ENCODE measurements around the gene KY. TPM values are rescaled to one million over a fixed set of nuclear protein-coding genes. Genes with fewer than 3 reads are reported as not detected.
"Not testable (repeated sequence)": the region's sequence is repeated elsewhere in the genome, so short reads cannot be mapped to it uniquely, and the experiment has no call there.

Gene KY
- polyA plus RNA-seq, 3 donors, result 1.4 to 2.0 (median 1.6) TPM

- no peak for DNase-seq
These were observed 47.3 kb downstream of the KY start for GRCh38 chr3:134603480-134603879.

DNA sequence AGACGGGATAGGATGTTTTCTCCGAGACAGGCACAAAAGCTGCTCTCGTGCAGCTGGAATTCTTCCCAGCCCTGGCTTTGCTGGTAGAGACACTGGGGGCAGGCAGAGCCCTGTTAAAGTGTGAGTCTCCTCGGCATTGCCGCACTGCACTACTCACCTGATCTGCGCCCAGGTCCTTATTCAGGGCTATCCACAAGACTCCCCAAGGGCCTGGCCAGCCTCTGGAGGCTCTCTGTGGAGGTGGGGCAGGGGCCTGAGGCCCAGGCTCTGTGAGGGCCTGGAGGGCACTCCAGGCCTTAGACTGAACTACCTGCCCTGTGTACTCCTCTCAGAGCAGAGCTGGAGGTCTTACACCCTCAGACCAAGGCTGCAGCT, 48.4 kb downstream of the KY start:
- DNase-seq, result no peak

DNA sequence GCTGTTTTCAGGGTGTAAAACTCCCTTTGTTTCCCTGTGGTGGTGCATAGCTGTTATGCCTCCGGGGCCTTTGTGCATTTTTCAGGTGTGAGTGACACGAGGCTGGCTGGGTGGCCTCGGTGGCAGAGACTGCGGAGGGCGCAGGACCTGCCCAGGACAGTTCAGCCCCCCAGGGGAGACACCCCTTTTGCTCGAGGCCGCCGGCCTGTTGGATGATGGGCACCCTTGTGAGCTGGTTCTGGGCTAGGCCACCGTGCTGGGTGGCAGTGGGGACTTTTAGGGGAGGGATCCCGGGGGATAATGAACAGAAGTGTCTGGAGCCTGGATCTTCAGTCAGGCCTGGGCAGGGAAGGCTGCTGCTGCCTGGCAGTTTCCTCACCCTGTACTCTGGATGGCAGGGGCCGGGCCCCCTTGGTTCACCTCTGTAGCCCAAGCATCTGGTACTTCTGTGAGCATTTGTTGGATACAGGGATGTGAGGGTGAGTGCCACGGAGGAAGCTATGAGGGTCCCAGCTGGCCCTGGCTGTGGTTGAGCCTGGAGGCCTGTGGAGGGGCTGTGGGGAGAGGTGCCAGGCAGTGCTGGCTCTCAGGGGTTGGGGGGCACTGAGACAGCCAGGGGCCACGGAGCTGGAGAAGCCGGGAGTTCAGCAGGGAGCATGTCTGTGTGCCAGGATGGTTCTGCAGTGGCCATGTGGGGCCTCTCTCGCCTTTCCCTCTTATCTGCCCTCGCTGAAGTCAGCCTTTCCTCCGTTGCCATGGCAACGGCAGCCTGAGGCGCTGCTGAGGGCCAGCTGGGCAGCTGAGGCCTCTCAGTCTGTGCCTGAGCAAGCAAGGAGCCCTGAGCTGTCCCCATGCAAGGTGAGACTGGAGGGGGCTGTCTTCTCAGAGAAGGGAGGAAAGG, 49.0 kb downstream of the KY start:
- peak; percentile 77 for DNase-seq

- DNase-seq, result peak; percentile 72
These were observed 49.9 kb downstream of the KY start for GRCh38 chr3:134600685-134601463.

DNA sequence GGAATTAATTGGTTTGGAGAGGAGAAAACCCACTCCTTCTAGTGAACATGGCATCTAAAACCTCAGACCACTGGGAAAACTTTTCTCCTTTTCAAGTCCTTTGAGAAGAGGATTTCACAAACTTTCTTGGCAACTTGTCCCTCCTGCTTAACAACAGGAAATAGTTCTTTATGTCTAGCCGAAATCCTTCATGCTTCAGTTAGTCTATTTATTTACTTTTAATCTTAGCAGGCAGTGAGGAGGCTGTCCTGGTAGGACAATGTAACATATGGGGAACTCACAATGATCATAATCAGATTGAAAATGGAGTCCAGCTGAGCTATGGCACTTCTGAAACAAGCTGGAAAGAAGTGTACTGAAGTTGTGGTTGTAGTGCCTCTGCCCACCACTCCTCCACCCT, 50.6 kb downstream of the KY start:
- no peak for DNase-seq

DNA sequence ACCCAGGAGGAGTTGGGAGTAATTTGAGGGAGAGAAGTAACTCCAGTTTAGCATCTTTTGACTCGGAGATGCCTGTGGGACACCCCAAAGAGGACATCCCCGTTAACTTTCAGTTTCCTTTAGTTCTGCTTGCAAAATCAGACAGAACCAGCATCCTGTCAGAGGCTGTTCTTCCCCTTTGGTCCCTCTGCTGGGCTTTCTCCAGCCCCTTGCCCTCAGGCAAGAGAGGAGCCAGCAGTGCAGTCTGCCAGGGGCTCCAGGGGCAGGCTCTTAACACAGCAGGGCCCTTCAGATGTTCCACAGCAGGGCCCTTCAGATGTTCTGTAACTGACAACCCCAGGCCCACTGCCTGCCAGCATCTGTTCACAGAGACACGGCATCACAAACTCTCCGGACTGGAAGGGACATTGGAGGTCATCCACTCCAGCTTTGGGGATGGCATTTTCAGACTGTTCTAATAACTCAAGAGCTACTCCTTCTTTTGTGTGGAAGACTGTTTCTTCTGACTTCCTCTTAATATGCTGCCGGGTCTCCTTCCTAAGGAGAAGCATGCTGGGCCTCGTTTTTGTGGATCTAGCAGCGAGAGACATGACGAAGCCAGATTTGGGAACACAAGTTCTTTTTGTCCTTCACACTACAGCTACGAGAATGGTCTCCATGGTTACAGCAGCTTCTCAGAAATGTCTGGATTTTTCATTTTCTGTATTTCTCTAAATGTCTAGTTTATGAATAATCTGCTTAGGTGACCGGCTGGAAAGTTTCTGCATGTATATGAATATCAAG, 51.9 kb downstream of the KY start:
- no peak for DNase-seq

GRCh38 chr3:134597390-134597970, 53.3 kb downstream of the KY start:
- DNase-seq, result no peak

DNA sequence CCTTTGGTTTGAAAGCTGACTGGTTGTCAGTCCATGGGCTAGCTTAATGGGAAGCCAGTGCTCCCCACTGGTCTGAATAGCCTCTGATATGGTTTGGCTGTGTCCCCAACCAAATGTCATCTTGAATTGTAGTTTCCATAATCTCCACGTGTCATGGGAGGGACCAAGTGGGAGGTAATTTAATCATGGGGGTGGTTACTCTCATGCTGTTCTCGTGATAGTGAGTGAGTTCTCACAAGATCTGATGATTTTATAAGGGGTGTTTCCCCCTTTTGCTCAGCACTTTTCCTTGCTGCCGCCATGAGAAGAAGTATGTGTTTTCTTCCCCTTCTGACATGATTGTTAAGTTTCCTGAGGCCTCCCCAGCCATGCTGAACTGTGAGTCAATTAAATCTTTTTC, 55.8 kb downstream of the KY start:
- DNase-seq, result not testable (repeated sequence)

GRCh38 chr3:134594331-134594741, 56.5 kb downstream of the KY start:
- DNase-seq, result no peak

GRCh38 chr3:134592806-134593205, 58.0 kb downstream of the KY start:
- no peak for DNase-seq

DNA sequence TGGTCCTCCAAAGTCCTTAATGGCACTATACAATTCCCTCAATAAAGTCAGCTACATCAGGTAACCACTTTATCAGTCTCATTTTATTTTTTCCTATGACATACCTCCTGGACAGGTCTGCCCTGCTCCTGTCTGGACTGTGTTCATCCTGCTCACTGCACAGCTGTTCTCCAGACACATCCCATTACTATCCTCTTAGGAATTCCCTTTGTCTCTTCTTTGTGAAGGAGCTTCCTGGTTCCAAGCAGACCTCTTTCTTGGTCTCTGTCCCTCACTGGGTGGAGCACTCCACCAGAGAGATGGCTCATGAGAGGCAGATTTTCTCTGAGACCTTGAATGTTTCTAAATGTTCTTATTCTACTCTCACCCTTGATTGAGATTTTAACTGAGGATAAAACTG, 60.1 kb downstream of the KY start:
- no peak for DNase-seq

- DNase-seq, result no peak
These were observed 71.6 kb downstream of the KY start for GRCh38 chr3:134579141-134579665.

GRCh38 chr3:134576831-134577230, 74.0 kb downstream of the KY start:
- no peak for DNase-seq

- DNase-seq, result no peak
These were observed 74.4 kb downstream of the KY start for GRCh38 chr3:134576426-134576825.

GRCh38 chr3:134569899-134570298, 80.9 kb downstream of the KY start:
- DNase-seq, result not testable (repeated sequence)

DNA sequence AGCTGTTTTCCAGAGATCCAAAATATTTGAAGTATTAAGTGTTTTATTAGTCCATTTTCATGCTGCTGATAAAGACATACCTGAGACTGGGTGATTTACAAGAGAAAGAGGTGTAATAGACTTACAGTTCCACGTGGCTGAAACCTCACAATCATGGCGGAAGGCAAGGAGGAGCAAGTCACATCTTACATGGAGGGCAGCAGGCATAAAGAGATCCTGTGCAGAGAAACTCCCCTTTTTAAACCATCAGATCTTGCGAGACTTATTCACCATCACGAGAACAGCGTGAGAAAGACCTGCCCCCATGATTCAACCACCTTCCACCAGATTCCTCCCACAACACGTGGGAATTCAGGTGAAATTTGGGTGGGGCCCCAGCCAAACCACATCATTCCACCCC, 82.0 kb downstream of the KY start:
- no peak for DNase-seq

GRCh38 chr3:134567605-134568004, 83.2 kb downstream of the KY start:
- DNase-seq, result no peak

GRCh38 chr3:134564991-134565390, 85.8 kb downstream of the KY start:
- DNase-seq, result no peak

- DNase-seq, result no peak
These were observed 87.2 kb downstream of the KY start for GRCh38 chr3:134563601-134564000.

DNA sequence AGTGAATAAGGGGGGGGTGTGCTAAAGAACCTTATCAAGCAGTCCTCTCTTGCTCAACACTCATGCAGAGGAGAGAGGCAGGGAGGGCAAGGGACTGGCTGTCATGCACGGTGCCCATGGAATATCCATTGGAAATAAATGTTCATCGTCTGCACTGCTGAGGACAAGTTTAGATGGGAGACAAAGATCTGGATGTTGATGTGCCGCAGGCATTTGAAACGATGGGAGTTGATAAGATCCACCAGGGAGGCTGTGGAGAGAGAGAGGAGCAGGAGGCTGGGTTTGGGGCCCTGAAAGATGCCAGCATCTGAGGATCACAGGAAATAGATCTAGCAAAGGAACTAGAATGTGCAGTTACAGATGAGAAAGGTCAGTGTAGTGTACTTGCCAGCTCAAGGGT, 88.8 kb downstream of the KY start:
- DNase-seq, result no peak

DNA sequence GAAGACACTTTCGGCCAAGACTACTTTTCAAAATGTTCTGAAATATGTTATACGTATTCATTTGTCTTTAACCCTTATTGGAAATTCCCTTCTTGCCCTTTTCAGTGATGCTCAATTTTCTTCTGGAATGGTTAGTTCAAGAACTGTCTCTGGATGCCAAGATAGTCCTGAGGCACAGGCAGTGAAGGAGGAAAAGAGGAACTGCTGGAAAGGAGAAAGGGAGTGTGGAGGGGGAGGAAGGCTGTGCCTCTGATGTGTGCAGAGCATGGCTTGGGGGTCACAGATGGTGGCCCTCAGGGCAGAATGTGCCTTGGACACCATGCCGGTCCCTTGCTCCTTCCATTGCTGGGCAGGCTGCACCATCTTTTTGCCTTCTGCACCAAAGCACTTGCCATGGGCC, 91.2 kb downstream of the KY start:
- no peak for DNase-seq
